A549 (cell line): ENCODE data around the gene USP20.

ENCODE experiments used
- CEBPB ChIP-seq, 2 experiments: fragments of >200 bp in 1 of 2; sonication (Bioruptor Twin) in 1 of 2; formaldehyde crosslinking in 1 of 2; IDR thresholded peaks; 2 replicates each; pipeline ENCODE4 v1.6.1; 2012 to 2016
- EP300 ChIP-seq, 2 experiments: fragments of >200 bp; sonication (Bioruptor Twin); formaldehyde crosslinking; IDR thresholded peaks; 2 replicates in 1 of 2; 3 replicates in 1 of 2; pipeline ENCODE4 v1.6.1; 2016 to 2017
- HOXA7 ChIP-seq: fragments of 250-450 bp; sonication (Bioruptor Pico); IDR thresholded peaks from 2 replicates; pipeline ENCODE4 v1.5.0; 2020; ENCODE audit warnings: mild to moderate bottlenecking, moderate library complexity
- MAZ ChIP-seq: fragments of 150-350 bp; IDR thresholded peaks from 2 replicates; pipeline ENCODE4 v1.6.1; 2014; ENCODE audit warnings: antibody characterized with exemption, low read depth, low read length, borderline replicate concordance
- MYC ChIP-seq: IDR thresholded peaks from 2 replicates; pipeline ENCODE4 v1.6.1; 2012; ENCODE audit warnings: mild to moderate bottlenecking, inconsistent platforms, low read length, improper control_type of control experiment, borderline replicate concordance
- PHF8 ChIP-seq: fragments of 200-600 bp; sonication (generic); IDR thresholded peaks from 2 replicates; pipeline ENCODE4 v1.6.1; 2016; ENCODE audit warnings: low read depth, mild to moderate bottlenecking, antibody characterized with exemption, moderate library complexity, borderline replicate concordance
- POLR2A ChIP-seq: IDR thresholded peaks from 2 replicates; pipeline ENCODE4 v1.6.1; 2012; ENCODE audit warnings: mild to moderate bottlenecking, low read length
- POLR2AphosphoS2 ChIP-seq: conservative IDR thresholded peaks from 2 replicates; pipeline ENCODE4 v1.6.1; 2012; ENCODE audit warnings: low read length, improper control_type of control experiment, inconsistent platforms
- RAD21 ChIP-seq, 2 experiments: fragments of >200 bp in 1 of 2; sonication (Bioruptor Twin) in 1 of 2; formaldehyde crosslinking in 1 of 2; IDR thresholded peaks in 1 of 2; conservative IDR thresholded peaks in 1 of 2; 2 replicates in 1 of 2; 3 replicates in 1 of 2; pipeline ENCODE4 v1.6.1; 2012 to 2018; ENCODE audit warnings: inconsistent platforms in 1 of 2
- RARB ChIP-seq: fragments of 250-450 bp; sonication (Bioruptor Pico); IDR thresholded peaks from 2 replicates; pipeline ENCODE4 v1.8.0; 2021; ENCODE audit warnings: mild to moderate bottlenecking, moderate library complexity
- RCOR1 ChIP-seq: fragments of 150-350 bp; IDR thresholded peaks from 2 replicates; pipeline ENCODE4 v1.6.1; 2014; ENCODE audit warnings: antibody characterized with exemption, low read length, low read depth
- SMC3 ChIP-seq: fragments of >200 bp; sonication (Bioruptor Twin); formaldehyde crosslinking; IDR thresholded peaks from 3 replicates; pipeline ENCODE4 v1.6.1; 2018; ENCODE audit warnings: inconsistent platforms
- TF ChIP-seq, protein P1 (sequence below): fragments of >200 bp; sonication (Bioruptor Twin); formaldehyde crosslinking; IDR thresholded peaks from 3 replicates; pipeline ENCODE4 v1.5.1; 2016
- TF ChIP-seq, protein P2 (sequence below): IDR thresholded peaks from 2 replicates; pipeline ENCODE4 v1.6.1; 2012

DNA sequence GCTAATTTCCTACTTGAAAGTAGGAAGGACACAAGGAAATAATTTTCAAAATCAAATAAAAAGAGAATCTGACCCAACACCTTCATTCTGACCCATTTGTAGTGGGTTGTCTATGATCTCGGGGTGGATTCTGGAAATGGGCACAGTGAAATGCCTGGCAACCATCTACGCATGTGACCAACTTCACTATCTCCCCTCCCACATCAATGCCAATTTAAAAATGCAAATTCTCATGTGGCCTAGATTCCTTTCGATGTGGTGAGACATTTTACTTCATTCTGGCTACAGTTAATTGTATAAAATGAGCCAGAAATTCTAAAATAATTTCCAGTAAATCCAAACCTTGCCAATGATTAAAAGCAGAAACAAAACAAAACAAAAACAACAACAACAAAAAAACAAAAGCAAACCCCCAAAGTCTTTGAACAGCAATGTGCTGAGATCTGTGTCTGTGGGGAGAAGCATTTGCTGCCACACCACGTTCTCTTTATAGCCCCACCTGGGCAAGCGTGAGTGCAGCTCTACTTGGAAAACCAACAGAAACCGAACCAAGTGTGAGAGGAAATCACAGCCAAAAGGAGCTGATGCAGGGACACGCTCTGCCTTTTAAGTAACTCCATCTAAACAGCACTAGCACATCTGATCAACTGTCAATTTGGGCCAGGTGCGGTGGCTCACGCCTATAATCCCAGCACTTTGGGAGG is 59.0 kb downstream of the USP20 start:
- no peak for TF ChIP-seq MYC
- TF ChIP-seq, protein P1, sequence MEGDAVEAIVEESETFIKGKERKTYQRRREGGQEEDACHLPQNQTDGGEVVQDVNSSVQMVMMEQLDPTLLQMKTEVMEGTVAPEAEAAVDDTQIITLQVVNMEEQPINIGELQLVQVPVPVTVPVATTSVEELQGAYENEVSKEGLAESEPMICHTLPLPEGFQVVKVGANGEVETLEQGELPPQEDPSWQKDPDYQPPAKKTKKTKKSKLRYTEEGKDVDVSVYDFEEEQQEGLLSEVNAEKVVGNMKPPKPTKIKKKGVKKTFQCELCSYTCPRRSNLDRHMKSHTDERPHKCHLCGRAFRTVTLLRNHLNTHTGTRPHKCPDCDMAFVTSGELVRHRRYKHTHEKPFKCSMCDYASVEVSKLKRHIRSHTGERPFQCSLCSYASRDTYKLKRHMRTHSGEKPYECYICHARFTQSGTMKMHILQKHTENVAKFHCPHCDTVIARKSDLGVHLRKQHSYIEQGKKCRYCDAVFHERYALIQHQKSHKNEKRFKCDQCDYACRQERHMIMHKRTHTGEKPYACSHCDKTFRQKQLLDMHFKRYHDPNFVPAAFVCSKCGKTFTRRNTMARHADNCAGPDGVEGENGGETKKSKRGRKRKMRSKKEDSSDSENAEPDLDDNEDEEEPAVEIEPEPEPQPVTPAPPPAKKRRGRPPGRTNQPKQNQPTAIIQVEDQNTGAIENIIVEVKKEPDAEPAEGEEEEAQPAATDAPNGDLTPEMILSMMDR: no peak
- TF ChIP-seq HOXA7 (CRISPR knock-in tag): no peak
- TF ChIP-seq POLR2A: no peak
- no peak for TF ChIP-seq POLR2AphosphoS2
- no peak for TF ChIP-seq CEBPB (IDR thresholded peaks at IDR 0.05)
- TF ChIP-seq RARB (CRISPR knock-in tag): no peak
- no peak for TF ChIP-seq RCOR1
- no peak for TF ChIP-seq EP300 (IDR thresholded peaks at IDR 0.05)
- TF ChIP-seq SMC3: no peak
- TF ChIP-seq, protein P2, sequence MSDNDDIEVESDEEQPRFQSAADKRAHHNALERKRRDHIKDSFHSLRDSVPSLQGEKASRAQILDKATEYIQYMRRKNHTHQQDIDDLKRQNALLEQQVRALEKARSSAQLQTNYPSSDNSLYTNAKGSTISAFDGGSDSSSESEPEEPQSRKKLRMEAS: no peak
- no peak for TF ChIP-seq MAZ
- TF ChIP-seq RAD21 (conservative IDR thresholded peaks at IDR 0.05 in 1 of 2, IDR thresholded peaks at IDR 0.05 in 1 of 2): no peak
- TF ChIP-seq PHF8: no peak
